Measurements from ENCODE around the gene SMAD6. TPM values are rescaled to one million over a fixed set of nuclear protein-coding genes. Genes with fewer than 3 reads are reported as not detected.

The SMAD6 gene
- total RNA-seq, 1 experiment from 2014 or later: 6.6 TPM

DNA sequence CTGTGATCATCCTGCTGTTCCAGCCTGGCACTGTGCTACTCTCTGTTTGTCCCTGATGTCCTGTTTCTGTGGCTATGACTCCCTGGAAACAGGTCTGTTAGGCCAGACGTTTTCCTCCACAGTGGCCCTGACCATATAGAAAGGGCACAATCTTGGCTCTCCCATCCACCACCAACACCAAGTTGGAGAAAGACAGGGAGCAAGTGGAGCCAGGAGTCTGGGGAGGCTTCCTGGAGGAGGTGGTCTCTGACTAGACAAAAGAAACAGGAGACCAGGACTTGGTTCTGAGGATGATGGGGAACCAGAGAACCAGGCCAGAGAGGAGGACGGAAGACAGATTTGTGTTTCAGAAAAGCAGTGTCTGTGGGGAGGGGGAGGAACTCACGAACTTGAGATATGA lies 49.2 kb upstream of the SMAD6 start (continued):
- TF ChIP-seq, protein P1, sequence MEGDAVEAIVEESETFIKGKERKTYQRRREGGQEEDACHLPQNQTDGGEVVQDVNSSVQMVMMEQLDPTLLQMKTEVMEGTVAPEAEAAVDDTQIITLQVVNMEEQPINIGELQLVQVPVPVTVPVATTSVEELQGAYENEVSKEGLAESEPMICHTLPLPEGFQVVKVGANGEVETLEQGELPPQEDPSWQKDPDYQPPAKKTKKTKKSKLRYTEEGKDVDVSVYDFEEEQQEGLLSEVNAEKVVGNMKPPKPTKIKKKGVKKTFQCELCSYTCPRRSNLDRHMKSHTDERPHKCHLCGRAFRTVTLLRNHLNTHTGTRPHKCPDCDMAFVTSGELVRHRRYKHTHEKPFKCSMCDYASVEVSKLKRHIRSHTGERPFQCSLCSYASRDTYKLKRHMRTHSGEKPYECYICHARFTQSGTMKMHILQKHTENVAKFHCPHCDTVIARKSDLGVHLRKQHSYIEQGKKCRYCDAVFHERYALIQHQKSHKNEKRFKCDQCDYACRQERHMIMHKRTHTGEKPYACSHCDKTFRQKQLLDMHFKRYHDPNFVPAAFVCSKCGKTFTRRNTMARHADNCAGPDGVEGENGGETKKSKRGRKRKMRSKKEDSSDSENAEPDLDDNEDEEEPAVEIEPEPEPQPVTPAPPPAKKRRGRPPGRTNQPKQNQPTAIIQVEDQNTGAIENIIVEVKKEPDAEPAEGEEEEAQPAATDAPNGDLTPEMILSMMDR (IDR thresholded peaks at IDR 0.05 in 2 of 3, conservative IDR thresholded peaks at IDR 0.05 in 1 of 3; ENCODE audit: borderline replicate concordance in 1 of 3, insufficient read depth in 1 of 3, low read depth in 2 of 3, low read length in 2 of 3): no peak

DNA sequence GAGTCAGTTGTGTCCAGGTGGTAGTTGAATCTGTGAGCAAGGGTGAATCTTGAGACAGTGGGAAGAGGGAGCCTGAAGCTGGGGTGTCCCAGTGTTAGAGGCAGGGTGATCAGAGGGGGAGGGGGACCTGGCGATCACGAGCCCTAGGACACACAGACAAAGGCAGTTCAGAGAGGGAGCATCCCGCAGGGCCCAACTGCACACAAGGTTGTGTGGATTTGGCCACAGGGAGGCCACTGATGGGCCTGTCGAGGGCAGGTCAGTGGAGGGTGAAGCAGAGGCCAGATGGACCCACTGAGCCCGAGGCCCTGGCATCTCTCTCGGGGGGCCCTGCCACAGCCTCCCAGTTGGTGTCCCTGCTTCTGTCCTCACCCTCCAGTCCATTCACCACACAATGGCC lies 48.6 kb upstream of the SMAD6 start:
- Histone ChIP-seq H3K9ac (ENCODE audit: low read length) (no peak overlapping the region), H3K9me3 (ENCODE audit: control insufficient read depth in 1 of 2, insufficient read depth in 1 of 2, low read depth in 1 of 2, low read length in 2 of 2) (no peaks in the 10 kb centered on the region), H2AFZ (ENCODE audit: low read depth, low read length, poor library complexity, severe bottlenecking) (no peak overlapping the region), H3K4me2 (ENCODE audit: low read length) (no peak overlapping the region), H3K27ac (ENCODE audit: low read depth, low read length) (no peak overlapping the region), H3K79me2 (ENCODE audit: insufficient read depth, low read length) (no peaks in the 10 kb centered on the region), H4K20me1 (ENCODE audit: insufficient read depth) (no peaks in the 10 kb centered on the region), H3K36me3 (ENCODE audit: control insufficient read depth in 1 of 2, insufficient read depth in 2 of 2, low read length in 2 of 2) (no peaks in the 10 kb centered on the region), H3K27me3 (ENCODE audit: insufficient read depth, low read length) (no peaks in the 10 kb centered on the region), H3K4me1 (ENCODE audit: control insufficient read depth in 1 of 2, insufficient read depth in 2 of 2, low read length in 2 of 2) (peaks cover 10 to 28% of the 10 kb centered on the region in 2 experiments; a peak in 3 of 4 replicates), H3K9me2 (ENCODE audit: insufficient read depth) (no peaks in the 10 kb centered on the region), H3K4me3 (replicated peaks in 1 of 2; ENCODE audit: low read depth in 1 of 2, low read length in 2 of 2) (no peak overlapping the region)
- ATAC-seq (no peak), DNase-seq (ENCODE audit: low read depth, low spot score) (no peak)
- POLR2A ChIA-PET: no interaction called here
- CTCF ChIA-PET: no interaction called here
- RAD21 ChIA-PET (ENCODE audit: low non-redundant PET in 1 of 2, low total read pairs in 2 of 2, uncharacterized antibody in 2 of 2, unreplicated experiment in 2 of 2): no interaction called here
- intact Hi-C loops (cut with micrococcal nuclease): no loop called here
- TF ChIP-seq ZNF274 (IDR thresholded peaks at IDR 0.05; ENCODE audit: low read depth, low read length): no peak
- no peak for TF ChIP-seq CBX3 (IDR thresholded peaks at IDR 0.05; ENCODE audit: low read depth)
- no peak for TF ChIP-seq EZH2phosphoT487 (IDR thresholded peaks at IDR 0.05; ENCODE audit: borderline replicate concordance)
- no peak for TF ChIP-seq EGR1 (IDR thresholded peaks at IDR 0.05; ENCODE audit: low read depth)
- no TSS peak for BruUV-seq (replicated peaks)

DNA sequence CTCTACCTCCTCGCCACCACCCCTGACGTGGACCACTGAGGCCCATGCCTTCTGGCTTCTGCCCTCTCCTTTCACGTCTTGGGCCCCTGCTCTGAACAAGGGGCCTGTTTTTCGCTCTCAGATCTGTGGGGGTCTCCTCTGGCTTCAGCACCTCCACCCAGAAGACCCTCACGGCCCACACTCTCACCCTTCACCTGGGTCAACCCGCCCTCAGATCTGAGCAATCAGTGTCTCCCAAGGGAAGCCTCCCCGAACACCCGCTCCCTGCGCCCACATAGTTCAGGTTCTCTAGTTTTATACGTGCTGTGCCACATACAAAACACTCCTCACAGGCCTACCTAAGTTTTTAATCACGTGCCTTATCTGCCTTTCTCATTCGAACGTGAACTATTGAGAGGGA lies 48.2 kb upstream of the SMAD6 start:
- H3K79me2 ChIP-seq (ENCODE audit: insufficient read depth, low read length): no peaks in the 10 kb centered on the region
- no peaks in the 10 kb centered on the region for H4K20me1 ChIP-seq (ENCODE audit: insufficient read depth)
- H3K9me2 ChIP-seq (ENCODE audit: insufficient read depth): no peaks in the 10 kb centered on the region
- no peaks in the 10 kb centered on the region for H3K36me3 ChIP-seq (ENCODE audit: control insufficient read depth in 1 of 2, insufficient read depth in 2 of 2, low read length in 2 of 2)
- DNase-seq (ENCODE audit: low read depth, low spot score): no peak
- H3K27me3 ChIP-seq (ENCODE audit: insufficient read depth, low read length): no peaks in the 10 kb centered on the region
- H3K9ac ChIP-seq (ENCODE audit: low read length): no peak overlapping the region
- ChIA-PET RAD21 (ENCODE audit: low non-redundant PET in 1 of 2, low total read pairs in 2 of 2, uncharacterized antibody in 2 of 2, unreplicated experiment in 2 of 2) (no interaction called here), POLR2A (no interaction called here), CTCF (no interaction called here)
- BruUV-seq (replicated peaks): no TSS peak
- no peak overlapping the region for H3K4me2 ChIP-seq (ENCODE audit: low read length)
- no peak overlapping the region for H3K27ac ChIP-seq (ENCODE audit: low read depth, low read length)
- ATAC-seq: no peak
- intact Hi-C loops (cut with micrococcal nuclease): no loop called here
- no peak overlapping the region for H3K4me3 ChIP-seq (replicated peaks in 1 of 2; ENCODE audit: low read depth in 1 of 2, low read length in 2 of 2)
- H3K4me1 ChIP-seq (ENCODE audit: control insufficient read depth in 1 of 2, insufficient read depth in 2 of 2, low read length in 2 of 2): peaks cover 10 to 28% of the 10 kb centered on the region in 2 experiments; a peak in 3 of 4 replicates
- H3K9me3 ChIP-seq (ENCODE audit: control insufficient read depth in 1 of 2, insufficient read depth in 1 of 2, low read depth in 1 of 2, low read length in 2 of 2): no peaks in the 10 kb centered on the region
- TF ChIP-seq CBX3 (IDR thresholded peaks at IDR 0.05; ENCODE audit: low read depth): no peak
- TF ChIP-seq SP1 (IDR thresholded peaks at IDR 0.05; ENCODE audit: low read depth): no peak
- no peak for TF ChIP-seq ZNF274 (IDR thresholded peaks at IDR 0.05; ENCODE audit: low read depth, low read length)
- no peak for TF ChIP-seq ZFX (IDR thresholded peaks at IDR 0.05)
- no peak for TF ChIP-seq EZH2 (IDR thresholded peaks at IDR 0.05)
- TF ChIP-seq JUND (IDR thresholded peaks at IDR 0.05): no peak
- no peak for TF ChIP-seq TCF7L2 (IDR thresholded peaks at IDR 0.05; ENCODE audit: borderline replicate concordance, extremely low read depth, insufficient read depth, insufficient read length)
- TF ChIP-seq POLR2AphosphoS5 (IDR thresholded peaks at IDR 0.05; ENCODE audit: low read depth, low read length): no peak
- TF ChIP-seq FOSL1 (IDR thresholded peaks at IDR 0.05; ENCODE audit: low read depth): no peak
- TF ChIP-seq, protein P2, sequence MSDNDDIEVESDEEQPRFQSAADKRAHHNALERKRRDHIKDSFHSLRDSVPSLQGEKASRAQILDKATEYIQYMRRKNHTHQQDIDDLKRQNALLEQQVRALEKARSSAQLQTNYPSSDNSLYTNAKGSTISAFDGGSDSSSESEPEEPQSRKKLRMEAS (IDR thresholded peaks at IDR 0.05): no peak
- H2AFZ ChIP-seq (ENCODE audit: low read depth, low read length, poor library complexity, severe bottlenecking): no peak overlapping the region

Data from HCT116 (cell line).